Measurements from ENCODE around the gene CEPT1. TPM values are rescaled to one million over a fixed set of nuclear protein-coding genes. Genes with fewer than 3 reads are reported as not detected.

Gene CEPT1
- total and polyA plus RNA-seq, 10 of the 15 experiments (the other 5 are each of a cell fraction or from before 2014, with no cell fraction given), result 29.4 to 77.9 (median 54.8) TPM

- TF ChIP-seq E2F8 (IDR thresholded peaks at IDR 0.05; ENCODE audit: low read depth, partially characterized antibody) (no peak), SREBF1 (IDR thresholded peaks at IDR 0.05; ENCODE audit: low read length) (no peak), NKRF (conservative IDR thresholded peaks at IDR 0.05) (no peak), E4F1 (IDR thresholded peaks at IDR 0.05; ENCODE audit: borderline replicate concordance, partially characterized antibody) (no peak), NFXL1 (IDR thresholded peaks at IDR 0.05; ENCODE audit: borderline replicate concordance) (no peak), CHD4 (IDR thresholded peaks at IDR 0.05) (no peak), MAX (IDR thresholded peaks at IDR 0.05; ENCODE audit: low read depth, low read length) (0 out of 2 replicates have a peak, but pooled peaks have one; percentile 6), ZNF622 (IDR thresholded peaks at IDR 0.05) (no peak), TBL1XR1 (IDR thresholded peaks at IDR 0.05; ENCODE audit: low read depth, low read length) (peak; percentile 89; the same call in 1 of the 2 replicates), ZBED1 (IDR thresholded peaks at IDR 0.05; ENCODE audit: borderline replicate concordance) (peak; percentile 98), TCF3 (IDR thresholded peaks at IDR 0.05; ENCODE audit: borderline replicate concordance, insufficient read depth, low read depth, low read length) (0 out of 2 replicates have a peak, but pooled peaks have one; percentile 37), SMAD1 (IDR thresholded peaks at IDR 0.05; ENCODE audit: low read depth, partially characterized antibody) (peak; percentile 97), TARDBP (IDR thresholded peaks at IDR 0.05; ENCODE audit: borderline replicate concordance) (no peak; the same call in 1 of the 2 replicates), SMAD5 (IDR thresholded peaks at IDR 0.05; ENCODE audit: low read depth) (peak; percentile 46), CEBPB (IDR thresholded peaks at IDR 0.05; ENCODE audit: borderline replicate concordance in 1 of 2, low read depth in 2 of 2, low read length in 2 of 2) (peak in 1 of 2 experiments; percentile 42; a peak in 1 of 4 replicates), YY1 (IDR thresholded peaks at IDR 0.05; ENCODE audit: low read depth, low read length) (no peak), RELB (IDR thresholded peaks at IDR 0.05; ENCODE audit: low read depth) (peak; percentile 95), PAX8 (IDR thresholded peaks at IDR 0.05) (no peak), ELK1 (IDR thresholded peaks at IDR 0.05; ENCODE audit: low read depth, low read length) (no peak), CREB1 (IDR thresholded peaks at IDR 0.05; ENCODE audit: low read depth) (no peak)
Observed at GRCh38 chr1:111219557-111220286, 79.7 kb downstream of the CEPT1 start (continued).

Measured in GM12878 (cell line).